ENCODE measurements around the gene PYDC2. TPM values are rescaled to one million over a fixed set of nuclear protein-coding genes. Genes with fewer than 3 reads are reported as not detected.

Gene PYDC2
- total RNA-seq, 1 experiment from 2014 or later, result not detected

GRCh38 chr3:191441687-191442086, 19.3 kb upstream of the PYDC2 start:
- H2AFZ ChIP-seq (ENCODE audit: low read length), result no peak overlapping the region
- H4K8ac ChIP-seq (replicated peaks; ENCODE audit: insufficient read length, low read depth, low read length), result no peak overlapping the region
- H4K5ac ChIP-seq (ENCODE audit: insufficient read length, low read depth, low read length), result no peak overlapping the region
- no CpG with 5 or more reads among the region's 2 CpGs for WGBS (ENCODE audit: extremely low coverage, insufficient read length, low lambda C conversion rate)
- no peak overlapping the region for H3K56ac ChIP-seq (ENCODE audit: insufficient read length, low read depth, low read length)
- H3K4me1 ChIP-seq (ENCODE audit: insufficient read depth, low read length), result no peaks in the 10 kb centered on the region
- Mint-ChIP-seq H3K27me3 (ENCODE audit: low read depth) (no peaks in the 10 kb centered on the region), H3K36me3 (ENCODE audit: insufficient read depth in 1 of 3, low read depth in 3 of 3) (no peaks in the 10 kb centered on the region), H3K4me3 (no peak overlapping the region), H3K9me3 (peaks cover 0 to 6% of the 10 kb centered on the region in 2 experiments; a peak in 1 of 5 replicates), H3K27ac (no peak overlapping the region), H3K4me1 (no peaks in the 10 kb centered on the region; a peak in 1 of 4 replicates)
- no peaks in the 10 kb centered on the region for H3K79me1 ChIP-seq (ENCODE audit: insufficient read depth, low read depth, low read length, poor library complexity, severe bottlenecking)
- no peak overlapping the region for H3K9ac ChIP-seq (ENCODE audit: extremely low read depth, insufficient read length, low read length)
- H3T11ph ChIP-seq (ENCODE audit: low read length), result no peak overlapping the region
- no peak overlapping the region for H4K91ac ChIP-seq (ENCODE audit: insufficient read length, low read depth, low read length)
- H3K9me3 ChIP-seq (ENCODE audit: control insufficient read depth, low read depth, low read length), result no peaks in the 10 kb centered on the region
- H3K4ac ChIP-seq (ENCODE audit: low read depth, low read length), result no peak overlapping the region
- no peak overlapping the region for H2BK5ac ChIP-seq (ENCODE audit: insufficient read length, low read length)
- H2BK15ac ChIP-seq (ENCODE audit: low read depth, low read length), result no peak overlapping the region
- H3K14ac ChIP-seq (ENCODE audit: insufficient read depth, low read length), result no peak overlapping the region
- H2AK5ac ChIP-seq (ENCODE audit: insufficient read length, low read length), result no peak overlapping the region
- no peaks in the 10 kb centered on the region for H3K23me2 ChIP-seq (ENCODE audit: insufficient read length, low read depth, low read length, poor library complexity, severe bottlenecking)
- no peak overlapping the region for H3K23ac ChIP-seq (ENCODE audit: insufficient read length, low read depth, low read length)
- H3K79me2 ChIP-seq (ENCODE audit: insufficient read depth, low read length), result no peaks in the 10 kb centered on the region
- H4K20me1 ChIP-seq (ENCODE audit: control insufficient read depth, insufficient read depth, insufficient read length), result no peaks in the 10 kb centered on the region
- no peak overlapping the region for H2BK120ac ChIP-seq (ENCODE audit: low read depth, low read length, poor library complexity, severe bottlenecking)
- no peak overlapping the region for H2BK12ac ChIP-seq (ENCODE audit: insufficient read length, low read depth, low read length)
- no peaks in the 10 kb centered on the region for H3K27me3 ChIP-seq (ENCODE audit: insufficient read depth, low read length)
- H2BK20ac ChIP-seq (ENCODE audit: low read depth, low read length, poor library complexity, severe bottlenecking), result no peak overlapping the region
- no peak overlapping the region for H3K4me2 ChIP-seq (ENCODE audit: insufficient read depth, insufficient read length, low read length)
- DNase-seq, result no peak
- H3K18ac ChIP-seq (ENCODE audit: insufficient read length, low read depth, low read length), result no peak overlapping the region
- TF ChIP-seq, protein P1, sequence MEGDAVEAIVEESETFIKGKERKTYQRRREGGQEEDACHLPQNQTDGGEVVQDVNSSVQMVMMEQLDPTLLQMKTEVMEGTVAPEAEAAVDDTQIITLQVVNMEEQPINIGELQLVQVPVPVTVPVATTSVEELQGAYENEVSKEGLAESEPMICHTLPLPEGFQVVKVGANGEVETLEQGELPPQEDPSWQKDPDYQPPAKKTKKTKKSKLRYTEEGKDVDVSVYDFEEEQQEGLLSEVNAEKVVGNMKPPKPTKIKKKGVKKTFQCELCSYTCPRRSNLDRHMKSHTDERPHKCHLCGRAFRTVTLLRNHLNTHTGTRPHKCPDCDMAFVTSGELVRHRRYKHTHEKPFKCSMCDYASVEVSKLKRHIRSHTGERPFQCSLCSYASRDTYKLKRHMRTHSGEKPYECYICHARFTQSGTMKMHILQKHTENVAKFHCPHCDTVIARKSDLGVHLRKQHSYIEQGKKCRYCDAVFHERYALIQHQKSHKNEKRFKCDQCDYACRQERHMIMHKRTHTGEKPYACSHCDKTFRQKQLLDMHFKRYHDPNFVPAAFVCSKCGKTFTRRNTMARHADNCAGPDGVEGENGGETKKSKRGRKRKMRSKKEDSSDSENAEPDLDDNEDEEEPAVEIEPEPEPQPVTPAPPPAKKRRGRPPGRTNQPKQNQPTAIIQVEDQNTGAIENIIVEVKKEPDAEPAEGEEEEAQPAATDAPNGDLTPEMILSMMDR (conservative IDR thresholded peaks at IDR 0.05), result no peak
- no peak overlapping the region for H3K27ac ChIP-seq (ENCODE audit: insufficient read length, low read depth, low read length)
